ENCODE data around the gene AHRR. TPM values are rescaled to one million over a fixed set of nuclear protein-coding genes. Genes with fewer than 3 reads are reported as not detected.

The AHRR gene
- total RNA-seq, 4 donors from 2014 or later: 0.26 to 9.1 (median 6.6) TPM; not detected in 1

DNA sequence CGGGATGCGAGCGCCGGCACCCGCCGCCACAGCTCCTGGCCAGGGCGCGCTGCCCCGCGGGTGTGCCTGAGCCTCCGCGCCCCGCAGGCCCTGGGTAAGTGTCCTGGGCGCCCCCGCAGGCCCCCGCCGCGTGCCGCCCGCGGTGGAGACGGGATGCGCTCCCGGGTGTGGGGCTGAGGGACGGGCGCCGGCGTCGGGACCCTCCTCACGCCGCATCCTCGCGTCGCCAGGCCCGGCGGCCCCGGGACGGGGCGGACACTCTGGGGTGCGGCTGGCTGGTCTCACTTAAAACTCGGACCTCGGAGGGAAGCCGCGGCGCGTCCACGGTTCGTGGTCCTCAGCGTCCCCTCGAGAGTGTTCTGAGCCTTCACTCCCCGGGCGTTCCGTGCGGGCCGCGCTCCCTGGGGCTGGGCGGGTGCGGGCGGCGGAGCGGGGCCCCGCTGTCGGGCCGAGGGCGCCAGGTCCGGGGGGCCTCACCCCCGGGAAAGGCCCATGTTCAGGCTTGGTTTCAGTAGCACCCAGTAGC lies 275 bp downstream of the AHRR start:
- no peak overlapping the region for H3K27ac ChIP-seq

DNA sequence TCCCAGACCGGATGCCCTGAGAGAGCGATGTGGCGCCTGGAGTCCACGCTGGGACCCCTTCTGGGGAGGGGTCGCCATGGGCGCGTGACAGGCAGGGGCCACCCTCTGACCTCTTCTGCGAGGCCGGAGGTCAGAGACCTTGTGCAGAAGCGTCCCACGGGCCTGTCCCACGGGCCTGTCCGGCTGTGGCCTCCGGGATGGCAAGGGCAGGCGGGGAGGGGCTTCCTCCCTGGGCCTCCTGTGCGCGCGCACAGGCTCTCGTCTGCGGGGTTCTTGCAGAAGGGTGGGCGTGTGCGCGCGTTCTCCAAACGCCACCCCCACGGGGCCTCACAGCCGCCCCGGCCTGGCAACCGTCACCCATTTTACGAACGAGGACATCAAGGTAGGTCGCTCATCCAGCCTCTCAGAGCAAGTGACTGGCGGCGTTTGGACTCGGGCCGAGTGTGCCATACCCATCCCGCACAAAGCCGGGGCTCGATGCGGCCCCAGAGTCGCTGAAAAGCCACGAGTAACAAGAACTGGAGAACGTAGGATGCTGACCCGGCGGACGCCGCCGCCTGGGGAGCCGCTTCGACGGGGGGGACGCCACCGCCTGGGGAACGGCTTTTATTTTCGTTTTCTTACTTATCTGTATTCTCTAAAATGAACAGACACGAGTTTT lies 897 bp downstream of the AHRR start:
- peak overlapping the region in 1 of 2 donors; percentile 27 for H3K4me3 ChIP-seq
- no peak overlapping the region for H3K27ac ChIP-seq
- peaks cover 9 to 14% of the 10 kb centered on the region in 2 donors for H3K27me3 ChIP-seq
- H3K4me1 ChIP-seq: peaks cover 0 to 11% of the 10 kb centered on the region in 2 donors
- DNase-seq: no peak
- TF ChIP-seq POLR2A (IDR thresholded peaks at IDR 0.05): no peak
- TF ChIP-seq, protein P1, sequence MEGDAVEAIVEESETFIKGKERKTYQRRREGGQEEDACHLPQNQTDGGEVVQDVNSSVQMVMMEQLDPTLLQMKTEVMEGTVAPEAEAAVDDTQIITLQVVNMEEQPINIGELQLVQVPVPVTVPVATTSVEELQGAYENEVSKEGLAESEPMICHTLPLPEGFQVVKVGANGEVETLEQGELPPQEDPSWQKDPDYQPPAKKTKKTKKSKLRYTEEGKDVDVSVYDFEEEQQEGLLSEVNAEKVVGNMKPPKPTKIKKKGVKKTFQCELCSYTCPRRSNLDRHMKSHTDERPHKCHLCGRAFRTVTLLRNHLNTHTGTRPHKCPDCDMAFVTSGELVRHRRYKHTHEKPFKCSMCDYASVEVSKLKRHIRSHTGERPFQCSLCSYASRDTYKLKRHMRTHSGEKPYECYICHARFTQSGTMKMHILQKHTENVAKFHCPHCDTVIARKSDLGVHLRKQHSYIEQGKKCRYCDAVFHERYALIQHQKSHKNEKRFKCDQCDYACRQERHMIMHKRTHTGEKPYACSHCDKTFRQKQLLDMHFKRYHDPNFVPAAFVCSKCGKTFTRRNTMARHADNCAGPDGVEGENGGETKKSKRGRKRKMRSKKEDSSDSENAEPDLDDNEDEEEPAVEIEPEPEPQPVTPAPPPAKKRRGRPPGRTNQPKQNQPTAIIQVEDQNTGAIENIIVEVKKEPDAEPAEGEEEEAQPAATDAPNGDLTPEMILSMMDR (IDR thresholded peaks at IDR 0.05): no peak
- intact Hi-C loops (cut with DNase I; ENCODE audit: low total_unique reads): no loop called here
- H3K9me3 ChIP-seq: no peaks in the 10 kb centered on the region
- H3K36me3 ChIP-seq: no peaks in the 10 kb centered on the region

More for the DNA sequence above, 275 bp downstream of the AHRR start:
- DNase-seq: no peak
- no peaks in the 10 kb centered on the region for H3K9me3 ChIP-seq
- TF ChIP-seq, protein P1 (IDR thresholded peaks at IDR 0.05): no peak
- no peak for TF ChIP-seq POLR2A (IDR thresholded peaks at IDR 0.05)
- peaks cover 9 to 14% of the 10 kb centered on the region in 2 donors for H3K27me3 ChIP-seq
- peak overlapping the region; percentile 6 to 27 for H3K4me3 ChIP-seq
- H3K36me3 ChIP-seq: no peaks in the 10 kb centered on the region
- intact Hi-C loops (cut with DNase I; ENCODE audit: low total_unique reads): no loop called here
- H3K4me1 ChIP-seq: peaks cover 0 to 11% of the 10 kb centered on the region in 2 donors

DNA sequence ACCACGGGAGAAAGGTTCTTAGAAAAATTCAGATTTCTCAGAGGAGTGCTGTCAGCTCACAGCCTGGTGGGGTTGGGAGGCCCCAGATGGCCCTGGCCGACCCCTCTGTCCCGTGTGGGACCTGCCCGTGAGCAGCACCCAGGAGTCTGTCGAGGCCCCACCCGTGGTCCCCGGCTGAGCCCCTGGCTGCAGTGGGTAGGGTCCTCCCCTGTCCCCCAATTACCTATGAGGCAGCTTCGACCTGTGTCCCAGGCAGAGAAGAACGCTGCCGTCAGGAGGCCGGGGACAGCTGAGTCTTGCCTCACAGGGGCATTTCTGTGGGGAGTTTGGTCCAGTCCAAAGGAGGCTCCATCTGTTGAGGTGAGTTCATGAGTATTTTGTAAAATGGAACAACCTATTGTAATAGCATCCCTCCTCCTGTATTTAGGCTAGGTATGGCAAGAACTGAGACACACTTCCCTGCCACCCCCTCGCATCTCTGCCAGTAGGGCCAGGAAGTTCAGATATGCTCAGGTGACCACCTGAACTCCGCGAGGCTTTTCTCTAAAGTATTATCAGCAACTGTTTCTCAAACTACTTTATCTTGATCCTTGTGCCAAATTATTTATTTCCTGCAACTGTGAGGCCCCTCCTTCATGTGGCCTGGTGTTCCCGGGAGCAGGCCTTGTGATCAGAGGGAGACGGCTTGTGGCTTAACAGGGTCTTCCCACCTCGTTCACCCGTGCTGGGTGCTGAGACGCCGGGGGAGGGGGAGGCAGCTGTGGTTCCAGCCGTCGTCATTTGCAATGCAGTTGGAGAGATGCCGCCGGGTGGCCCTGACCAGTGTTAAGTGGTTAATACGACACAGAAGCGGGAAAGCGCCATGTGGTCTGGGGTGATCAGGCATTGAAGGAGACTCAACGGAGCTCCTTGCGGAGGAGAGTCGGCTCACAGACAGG lies 1.7 kb downstream of the AHRR start:
- H3K27ac ChIP-seq: no peak overlapping the region
- peaks cover 0 to 11% of the 10 kb centered on the region in 2 donors for H3K4me1 ChIP-seq
- no peak for DNase-seq
- intact Hi-C loops (cut with DNase I; ENCODE audit: low total_unique reads): no loop called here
- H3K36me3 ChIP-seq: no peaks in the 10 kb centered on the region
- no peaks in the 10 kb centered on the region for H3K9me3 ChIP-seq
- H3K4me3 ChIP-seq: no peak overlapping the region
- no peak for TF ChIP-seq POLR2A (IDR thresholded peaks at IDR 0.05)
- peaks cover 9 to 14% of the 10 kb centered on the region in 2 donors for H3K27me3 ChIP-seq

DNA sequence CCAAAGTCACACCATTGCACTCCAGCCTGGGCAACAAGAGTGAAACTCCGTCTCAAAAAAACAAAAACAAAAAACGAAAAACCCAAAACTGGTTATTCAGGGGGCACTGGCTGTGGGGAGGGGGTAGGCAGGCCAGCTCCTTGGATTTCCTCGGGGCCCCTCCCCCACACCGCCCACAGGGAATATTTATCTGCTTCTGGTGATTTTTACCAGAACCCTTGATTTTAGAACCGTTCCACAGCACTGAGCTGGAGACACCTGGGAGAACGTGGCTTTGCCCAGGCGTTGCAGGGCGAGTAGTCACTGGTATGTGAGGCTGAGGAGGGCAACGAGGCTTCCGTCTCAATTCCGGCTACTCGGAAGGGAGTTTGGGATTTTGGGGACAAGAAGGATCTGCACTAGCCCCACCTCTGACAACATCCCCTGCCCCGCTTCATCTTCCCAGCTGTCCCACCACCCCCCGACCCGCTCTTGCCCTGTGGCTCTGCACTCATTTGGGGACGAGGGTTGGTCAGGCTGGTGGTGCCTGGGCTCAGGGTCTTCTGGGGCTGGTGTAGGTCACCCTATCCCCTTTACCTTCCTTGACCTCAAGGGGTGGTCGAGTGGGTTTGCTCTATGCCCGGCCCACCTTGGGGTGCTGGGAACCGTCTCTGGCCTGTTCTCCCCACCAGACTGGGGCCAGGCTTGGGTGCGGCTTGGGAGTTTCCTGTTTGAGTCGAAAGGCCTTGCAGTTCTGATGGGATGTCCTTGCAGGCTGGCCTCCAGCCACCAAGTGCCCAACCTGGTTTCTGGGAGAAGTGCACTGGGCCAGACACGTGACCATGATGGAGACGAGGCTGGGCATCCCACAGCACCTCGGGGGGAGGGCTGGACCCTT lies 3.5 kb downstream of the AHRR start:
- no peak for DNase-seq
- Histone ChIP-seq H3K4me1 (peaks cover 0 to 11% of the 10 kb centered on the region in 2 donors), H3K27me3 (peaks cover 9% of the 10 kb centered on the region in 2 donors), H3K36me3 (no peaks in the 10 kb centered on the region), H3K4me3 (no peak overlapping the region), H3K9me3 (no peaks in the 10 kb centered on the region), H3K27ac (no peak overlapping the region)
- TF ChIP-seq, protein P1 (IDR thresholded peaks at IDR 0.05): no peak
- TF ChIP-seq POLR2A (IDR thresholded peaks at IDR 0.05): no peak
- intact Hi-C loops (cut with DNase I; ENCODE audit: low total_unique reads): no loop called here

DNA sequence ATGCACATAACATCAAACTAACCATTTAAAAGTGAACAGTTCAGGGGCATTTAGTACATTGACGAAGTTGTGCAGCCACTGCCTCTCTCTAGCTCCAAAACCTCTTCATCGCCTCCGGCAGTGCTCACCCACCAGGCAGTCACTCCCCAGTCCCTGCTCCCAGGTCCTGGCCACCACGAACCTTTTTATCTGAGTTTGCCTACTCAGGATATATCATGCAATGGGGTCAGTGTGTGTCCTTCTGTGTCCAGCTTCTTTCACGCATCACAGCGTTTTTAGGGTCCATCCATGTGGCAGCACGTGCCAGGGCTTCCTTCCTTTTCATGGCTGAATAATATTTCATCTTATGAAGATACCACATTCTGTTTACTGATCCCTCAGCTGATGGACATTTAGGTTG lies 4.6 kb downstream of the AHRR start:
- peaks cover 0 to 9% of the 10 kb centered on the region in 2 donors for H3K27me3 ChIP-seq
- no peak for TF ChIP-seq POLR2A (IDR thresholded peaks at IDR 0.05)
- TF ChIP-seq, protein P1 (IDR thresholded peaks at IDR 0.05): no peak
- no peaks in the 10 kb centered on the region for H3K36me3 ChIP-seq
- no peak for DNase-seq
- intact Hi-C loops (cut with DNase I; ENCODE audit: low total_unique reads): no loop called here
- no peaks in the 10 kb centered on the region for H3K9me3 ChIP-seq
- peaks cover 0 to 4% of the 10 kb centered on the region in 2 donors for H3K4me1 ChIP-seq
- H3K27ac ChIP-seq: no peak overlapping the region
- H3K4me3 ChIP-seq: no peak overlapping the region
